Superior temporal gyrus (tissue), 1 donor: Measurements from ENCODE around the gene APOL2.
A peak's percentile ranks its signal among the peaks of the same experiment; 100 is the strongest.
"Not testable (repeated sequence)": the region's sequence is repeated elsewhere in the genome, so short reads cannot be mapped to it uniquely, and the experiment has no call there.

ENCODE experiments used
- DNase-seq: peaks from one replicate; pipeline ENCODE4 v3.0.0-alpha.2; 2016; ENCODE audit errors: extremely low spot score

APOL2 gene

GRCh38 chr22:36239401-36240171 is at the start of gene APOL2:
TSS of gene APOL2 (minus strand) at chr22:36239527. CDS start at chr22:36233162, 6,365 bp downstream.
- peak; percentile 94 for DNase-seq

DNA sequence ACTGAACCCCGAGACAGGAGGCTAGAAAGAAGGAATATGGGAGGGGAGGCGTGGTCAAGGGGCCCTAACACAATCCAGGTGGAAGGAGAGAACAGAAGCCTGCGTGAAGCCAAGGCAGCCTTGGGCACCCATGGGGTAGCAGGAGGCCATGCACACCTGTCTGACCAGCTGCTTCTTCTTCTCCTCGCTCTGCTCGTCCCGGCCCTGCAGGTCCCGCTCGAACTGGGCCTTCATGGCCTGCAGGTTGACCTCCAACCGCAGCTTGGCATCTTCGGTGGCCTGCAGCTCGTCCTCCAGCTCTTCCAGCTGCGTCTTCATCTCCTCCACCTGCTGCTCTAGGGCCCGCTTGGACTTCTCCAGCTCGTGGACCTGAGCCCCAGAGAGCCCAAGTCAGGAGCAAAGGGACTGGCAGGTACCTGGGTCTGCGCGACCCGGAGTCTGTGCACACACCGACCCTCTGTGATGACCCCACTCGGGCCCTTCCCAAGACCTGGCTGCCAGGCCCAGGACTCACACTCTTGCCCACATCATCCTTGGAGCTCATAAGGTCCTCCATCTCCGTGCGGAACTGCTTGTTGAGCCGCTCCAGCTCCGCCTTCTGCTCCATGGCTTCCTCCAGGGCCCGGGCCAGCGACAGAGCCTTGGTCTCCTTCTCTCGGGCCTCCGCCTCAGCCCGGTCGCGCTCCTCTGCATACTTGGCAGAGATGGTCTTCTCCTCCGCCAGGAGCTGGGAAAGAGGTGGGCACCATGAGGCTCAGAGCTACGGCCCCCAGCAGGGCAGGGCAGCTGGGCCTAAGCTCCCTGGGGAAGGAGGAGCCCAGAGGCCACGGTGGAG is 49.5 kb upstream of the APOL2 start:
- no peak for DNase-seq

DNA sequence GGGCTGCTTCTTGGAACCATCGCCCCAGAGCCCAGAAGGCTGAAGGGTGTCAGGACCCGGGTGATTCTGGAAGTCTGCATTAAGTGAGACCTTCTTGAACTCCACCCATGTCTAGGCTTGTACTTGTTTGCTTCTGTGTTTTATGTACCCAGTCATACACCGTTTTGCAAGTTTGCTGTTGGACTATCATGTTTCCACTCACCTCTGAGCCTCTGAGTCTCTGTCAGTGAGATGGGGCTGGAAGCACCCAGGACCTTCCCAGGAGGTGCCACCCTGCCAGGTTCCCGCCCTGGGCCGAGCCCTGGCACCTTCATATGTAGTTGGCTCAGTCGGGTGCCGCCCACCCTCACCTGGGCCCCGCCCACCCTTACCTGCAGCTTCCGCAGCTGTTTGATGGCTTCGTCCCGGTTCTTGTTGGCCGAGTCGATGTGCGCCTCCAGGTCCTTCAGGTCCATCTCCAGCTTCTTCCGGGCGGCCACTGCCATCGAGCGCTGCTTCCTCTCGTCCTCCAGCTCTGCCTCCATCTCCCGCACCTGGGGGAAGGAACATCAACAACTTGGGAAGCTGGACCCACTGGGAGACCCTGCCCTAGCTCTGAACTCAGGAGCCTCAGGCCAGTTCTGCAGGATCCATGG is 48.7 kb upstream of the APOL2 start:
- DNase-seq: no peak

DNA sequence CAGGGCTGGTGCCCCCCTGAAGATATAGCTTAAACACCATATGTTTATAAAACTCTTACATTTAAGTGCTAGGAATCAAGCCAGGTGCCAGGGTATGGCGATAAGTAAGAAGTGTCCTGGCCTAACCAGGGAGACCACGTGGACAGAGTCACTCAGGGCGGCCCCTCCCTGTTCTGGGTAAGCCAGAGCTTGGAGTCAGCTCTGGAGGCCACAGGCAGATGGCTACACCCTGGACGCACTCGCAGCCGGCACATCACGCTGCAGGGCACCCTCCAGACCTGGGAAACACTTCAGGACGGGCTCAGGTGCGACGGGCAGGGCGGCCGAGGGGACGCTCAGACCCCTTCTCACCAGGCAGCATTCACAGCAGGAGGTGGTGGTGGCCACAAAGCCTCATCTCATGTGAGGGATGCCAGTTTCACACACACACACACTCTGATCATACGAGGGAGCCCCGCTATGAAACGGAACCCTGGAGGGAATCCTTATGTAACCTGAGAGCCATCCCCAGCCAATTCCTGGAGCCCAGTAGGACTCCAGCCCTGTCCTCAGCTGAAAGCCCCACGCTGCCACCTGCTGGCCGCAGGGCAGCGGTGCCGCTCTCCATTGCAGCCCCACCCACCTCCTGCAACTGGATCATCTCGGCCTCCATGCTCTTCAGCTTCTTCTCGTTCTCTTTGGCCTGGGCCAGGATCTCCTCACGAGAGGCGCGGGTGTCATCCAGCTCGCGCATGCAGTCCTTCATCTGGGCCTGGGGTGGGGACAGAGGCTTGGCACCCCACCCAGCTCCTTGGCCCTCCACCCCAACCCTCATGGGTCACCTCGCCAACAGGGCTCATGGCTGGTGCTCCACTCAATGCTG is 47.0 kb upstream of the APOL2 start:
- DNase-seq: peak; percentile 86

- DNase-seq: no peak
Measured at GRCh38 chr22:36285545-36285944, 46.2 kb upstream of the APOL2 start.

DNA sequence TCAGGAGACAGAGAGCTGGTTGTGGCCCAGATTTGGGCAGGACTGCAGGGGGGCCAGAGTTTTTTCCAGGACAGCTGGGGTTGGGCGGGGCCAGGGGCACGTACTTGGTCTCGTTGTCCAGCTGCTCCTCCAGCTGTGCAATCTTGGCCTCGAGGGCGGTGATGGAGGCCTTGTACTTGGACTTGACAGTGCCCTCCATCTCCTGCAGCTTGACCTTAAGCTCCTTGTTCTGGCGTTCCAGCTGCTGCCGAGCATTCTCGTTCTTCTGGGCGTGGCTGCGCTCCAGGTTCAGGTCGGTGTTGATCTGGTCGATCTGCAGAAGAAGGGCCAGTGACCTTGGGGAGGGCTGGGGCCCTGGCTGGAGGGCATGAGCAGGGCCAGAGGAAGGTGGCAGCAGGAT is 45.7 kb upstream of the APOL2 start:
- DNase-seq: no peak

DNA sequence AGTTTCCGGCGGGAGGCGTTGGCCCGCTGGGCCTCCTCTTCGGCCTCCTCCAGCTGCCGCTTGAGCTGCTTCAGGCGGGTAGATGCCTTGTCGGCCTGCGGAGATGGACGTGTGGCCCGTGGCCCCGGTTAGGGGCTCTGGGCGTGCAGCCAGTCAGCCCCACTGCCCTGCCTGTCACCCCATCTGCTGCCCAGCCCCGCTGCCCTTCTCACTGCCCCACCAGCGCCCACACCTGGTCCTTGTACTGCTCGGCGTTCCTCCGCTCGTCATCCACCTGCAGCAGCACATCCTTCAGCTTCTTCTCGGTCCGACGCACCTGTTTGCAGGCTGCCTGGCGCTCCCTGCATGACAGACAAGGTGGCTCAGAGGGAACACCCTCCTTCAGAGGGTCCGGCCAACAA is 44.8 kb upstream of the APOL2 start:
- no peak for DNase-seq

DNA sequence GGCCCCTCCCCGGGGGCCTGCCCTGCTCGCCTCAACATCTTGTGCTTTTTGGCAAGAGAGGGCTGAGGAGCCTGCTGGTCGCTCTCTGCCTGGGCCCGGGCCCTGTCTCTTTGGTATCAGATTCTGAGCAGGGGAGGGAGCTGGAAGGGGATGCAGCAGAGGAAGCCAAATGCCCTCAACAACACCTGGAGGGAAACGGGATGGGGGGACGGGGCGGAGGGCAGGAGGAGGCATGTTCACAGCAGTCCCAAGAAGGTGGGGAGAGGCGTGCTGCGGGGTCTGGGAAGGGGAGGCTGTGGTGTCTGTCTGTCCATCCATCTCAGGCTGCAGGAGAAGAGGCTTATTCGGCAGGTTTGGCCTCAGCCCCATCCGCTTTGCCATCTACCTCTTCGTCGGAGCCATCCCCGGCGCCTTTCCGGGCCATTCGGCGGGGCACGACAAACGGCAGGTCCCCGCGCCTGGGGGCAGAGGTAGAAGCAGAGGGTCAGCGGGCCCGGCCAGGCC is 43.1 kb upstream of the APOL2 start:
- no peak for DNase-seq

DNA sequence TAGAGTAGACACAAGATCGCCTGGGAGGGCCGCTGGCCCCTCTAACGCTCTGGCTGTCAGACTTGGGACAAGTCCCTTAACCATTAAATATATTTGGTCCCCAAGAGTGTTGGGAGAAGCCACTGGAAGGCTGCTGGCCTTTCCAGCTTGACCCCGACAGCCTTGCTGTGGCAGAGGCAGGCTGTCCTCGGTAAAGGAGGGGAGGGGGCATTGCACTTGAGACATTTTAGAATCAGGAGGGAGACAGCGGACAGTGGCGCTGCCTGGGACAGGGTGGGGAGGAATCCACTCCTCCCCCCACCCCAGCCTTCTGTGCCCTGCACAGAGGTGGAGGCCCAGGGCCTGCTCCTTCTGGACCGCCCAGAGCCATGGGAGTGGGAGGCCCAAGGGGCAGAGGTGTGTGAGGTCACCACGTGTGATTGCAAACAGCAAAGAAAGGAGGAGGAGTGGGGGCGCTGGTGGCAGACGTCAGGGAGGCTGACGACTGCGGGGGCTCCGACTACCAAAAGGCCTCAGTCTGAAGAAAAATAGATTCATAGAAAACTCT is 42.5 kb upstream of the APOL2 start:
- no peak for DNase-seq

GRCh38 chr22:36280379-36280778 is 41.1 kb upstream of the APOL2 start:
- DNase-seq: no peak

GRCh38 chr22:36279219-36279666 is 39.9 kb upstream of the APOL2 start:
- DNase-seq: no peak

DNA sequence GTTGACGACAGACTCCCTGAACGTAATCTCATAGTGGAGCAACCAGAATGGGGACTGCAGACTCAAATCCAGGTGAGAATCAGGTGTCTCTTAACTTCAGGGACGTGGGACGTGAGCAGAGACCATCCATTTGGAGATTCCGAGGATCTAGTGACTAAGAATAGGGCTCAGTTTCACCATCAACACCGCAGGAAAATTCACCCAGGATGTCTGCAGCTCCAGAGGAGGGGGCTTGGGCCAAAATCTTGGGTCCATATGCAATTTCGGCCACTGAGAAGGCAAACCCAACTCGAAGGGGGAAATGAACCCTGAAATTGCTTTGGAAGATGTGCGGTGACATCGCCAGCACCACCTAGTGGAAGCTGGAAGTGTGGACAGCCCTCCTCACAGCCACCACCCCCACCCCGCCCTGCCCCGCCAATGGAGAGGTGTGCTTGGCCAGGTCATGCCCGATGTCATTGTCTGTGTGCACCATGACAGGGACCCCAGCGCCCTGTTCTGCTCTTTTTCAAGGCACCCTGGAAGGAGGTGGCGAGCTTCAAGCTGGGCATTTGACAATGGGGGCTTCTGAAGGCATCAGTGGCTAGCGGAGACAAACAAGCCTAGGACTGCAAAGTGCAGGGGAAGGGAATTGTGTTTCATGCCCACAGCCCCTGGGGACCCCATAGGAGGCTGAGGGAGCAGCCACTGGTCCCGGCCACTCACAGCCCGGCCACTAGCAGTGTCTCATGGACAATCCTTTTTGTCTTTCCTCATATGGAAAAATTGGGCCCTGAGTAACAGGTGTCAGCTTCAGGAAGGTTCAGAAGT is 38.4 kb upstream of the APOL2 start:
- peak; percentile 68 for DNase-seq

- DNase-seq: no peak
Measured at GRCh38 chr22:36274531-36274930, 35.2 kb upstream of the APOL2 start.

- not testable (repeated sequence) for DNase-seq
Measured at GRCh38 chr22:36271951-36272350, 32.6 kb upstream of the APOL2 start.

DNA sequence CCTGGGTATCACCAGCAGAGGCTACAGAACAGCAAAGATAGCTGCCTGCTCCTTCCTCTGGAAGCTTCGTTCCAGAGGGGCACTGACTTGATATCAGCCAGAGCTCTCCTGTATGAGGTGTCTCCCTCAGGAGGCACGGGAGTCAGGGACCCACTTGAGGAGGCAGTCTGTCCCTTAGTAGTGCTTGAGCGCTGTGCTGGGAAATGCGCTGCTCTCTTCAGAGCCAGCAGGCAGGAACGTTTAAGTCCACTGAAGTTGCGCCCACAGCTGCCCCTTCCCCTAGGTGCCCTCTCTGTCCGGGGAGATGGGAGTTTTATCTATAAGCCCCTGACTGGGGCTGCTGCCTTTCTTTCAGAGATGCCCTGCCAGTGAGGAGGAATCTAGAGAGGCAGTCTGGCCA is 31.9 kb upstream of the APOL2 start:
- DNase-seq: not testable (repeated sequence)

DNA sequence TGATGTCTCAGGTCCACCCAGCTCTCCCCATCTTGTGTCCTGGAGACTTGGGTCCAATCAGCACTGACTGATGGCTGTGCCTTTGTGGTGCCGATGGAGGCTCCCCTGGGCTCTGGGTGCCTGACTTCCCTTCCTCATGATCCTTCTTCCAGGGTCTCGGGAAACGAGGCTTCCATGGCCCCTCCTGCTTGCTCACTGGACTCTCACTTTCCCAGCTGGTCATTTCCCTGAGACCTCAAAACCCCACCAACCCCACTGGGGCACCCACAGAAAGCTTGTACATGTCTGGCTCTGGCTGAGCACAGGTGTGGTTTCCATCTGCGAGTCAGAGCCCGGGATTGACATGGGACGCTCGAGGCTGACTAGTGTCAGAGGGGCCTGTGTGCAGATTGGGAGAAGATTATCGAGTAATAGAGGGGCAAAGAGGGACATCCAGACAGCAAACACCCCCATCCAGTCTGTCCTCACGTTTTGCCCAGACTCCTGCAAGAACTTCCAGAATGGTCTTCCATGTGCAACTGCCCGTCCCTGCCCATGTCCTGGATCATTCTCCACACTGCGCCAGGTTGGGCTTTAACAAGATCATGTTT is 28.7 kb upstream of the APOL2 start:
- no peak for DNase-seq

GRCh38 chr22:36267058-36267457 is 27.7 kb upstream of the APOL2 start:
- no peak for DNase-seq

DNA sequence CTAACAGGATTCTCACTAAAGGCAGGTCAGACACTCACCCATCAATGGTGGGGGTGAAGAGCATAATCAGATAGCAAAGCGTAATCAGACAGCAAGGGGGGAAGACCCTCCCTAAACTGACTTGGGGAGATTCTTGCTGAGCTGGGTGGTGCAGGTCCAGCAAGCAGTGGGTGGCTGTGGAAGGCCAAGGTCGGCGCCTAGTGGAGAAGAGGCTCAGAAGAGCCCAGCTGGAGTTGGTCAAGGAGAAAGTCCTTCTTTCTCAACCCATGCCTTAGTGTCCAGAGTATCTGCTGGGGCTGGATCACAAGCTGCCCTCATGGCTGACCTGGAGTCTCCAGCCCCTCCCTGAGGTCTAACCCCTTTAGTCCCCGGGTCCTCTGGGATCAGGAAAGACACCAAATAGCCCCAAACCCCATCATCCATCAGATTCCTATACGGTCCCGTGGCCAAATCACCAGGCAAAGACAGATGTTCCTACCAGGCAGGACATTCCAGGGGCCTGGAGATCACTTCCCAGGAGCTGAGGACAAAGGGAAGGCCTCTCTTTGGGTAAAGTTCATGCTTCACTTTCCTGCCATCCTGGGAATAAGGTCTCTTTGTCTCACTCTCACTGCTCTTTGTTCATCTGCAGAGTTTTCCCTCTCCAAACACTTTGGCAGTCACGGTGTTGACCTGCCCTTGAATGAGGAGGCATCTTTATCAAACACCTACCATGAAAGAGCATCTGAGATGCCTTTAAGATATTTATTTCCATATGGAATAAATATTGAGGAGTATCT is 24.7 kb upstream of the APOL2 start:
- DNase-seq: not testable (repeated sequence)

GRCh38 chr22:36263216-36263673 is 23.9 kb upstream of the APOL2 start:
- DNase-seq: peak; percentile 57
